ENCODE results near the gene GALNT16.

GALNT16 gene

DNA sequence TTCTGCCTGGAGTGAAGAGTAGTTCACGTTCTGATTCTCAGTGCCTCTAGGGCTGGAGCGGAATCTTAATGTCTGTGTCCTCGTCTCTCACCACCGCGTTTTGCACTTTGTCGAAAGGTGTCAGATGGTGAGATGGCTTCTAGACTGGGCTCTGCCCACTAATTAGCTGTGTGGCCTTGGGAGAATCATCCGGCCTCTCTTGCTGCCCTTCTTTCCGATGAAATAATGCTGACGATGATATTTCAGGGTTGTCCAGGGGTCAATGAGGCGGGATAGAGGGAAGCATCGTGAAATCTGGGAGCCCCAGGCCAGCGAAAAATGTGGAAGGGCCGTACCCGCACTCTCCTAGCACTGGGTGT is 811 bp upstream of the GALNT16 start:
- TF ChIP-seq SIN3A (IDR thresholded peaks at IDR 0.05; ENCODE audit: borderline replicate concordance, insufficient read depth, low read length) = no peak
- TF ChIP-seq FOXP2 (optimal IDR thresholded peaks at IDR 0.05; ENCODE audit: borderline replicate concordance, extremely low read depth, extremely low read length, insufficient read depth) = no peak
- no peak for TF ChIP-seq POLR2AphosphoS5 (IDR thresholded peaks at IDR 0.05; ENCODE audit: low read depth, low read length)
- TF ChIP-seq, protein P1, sequence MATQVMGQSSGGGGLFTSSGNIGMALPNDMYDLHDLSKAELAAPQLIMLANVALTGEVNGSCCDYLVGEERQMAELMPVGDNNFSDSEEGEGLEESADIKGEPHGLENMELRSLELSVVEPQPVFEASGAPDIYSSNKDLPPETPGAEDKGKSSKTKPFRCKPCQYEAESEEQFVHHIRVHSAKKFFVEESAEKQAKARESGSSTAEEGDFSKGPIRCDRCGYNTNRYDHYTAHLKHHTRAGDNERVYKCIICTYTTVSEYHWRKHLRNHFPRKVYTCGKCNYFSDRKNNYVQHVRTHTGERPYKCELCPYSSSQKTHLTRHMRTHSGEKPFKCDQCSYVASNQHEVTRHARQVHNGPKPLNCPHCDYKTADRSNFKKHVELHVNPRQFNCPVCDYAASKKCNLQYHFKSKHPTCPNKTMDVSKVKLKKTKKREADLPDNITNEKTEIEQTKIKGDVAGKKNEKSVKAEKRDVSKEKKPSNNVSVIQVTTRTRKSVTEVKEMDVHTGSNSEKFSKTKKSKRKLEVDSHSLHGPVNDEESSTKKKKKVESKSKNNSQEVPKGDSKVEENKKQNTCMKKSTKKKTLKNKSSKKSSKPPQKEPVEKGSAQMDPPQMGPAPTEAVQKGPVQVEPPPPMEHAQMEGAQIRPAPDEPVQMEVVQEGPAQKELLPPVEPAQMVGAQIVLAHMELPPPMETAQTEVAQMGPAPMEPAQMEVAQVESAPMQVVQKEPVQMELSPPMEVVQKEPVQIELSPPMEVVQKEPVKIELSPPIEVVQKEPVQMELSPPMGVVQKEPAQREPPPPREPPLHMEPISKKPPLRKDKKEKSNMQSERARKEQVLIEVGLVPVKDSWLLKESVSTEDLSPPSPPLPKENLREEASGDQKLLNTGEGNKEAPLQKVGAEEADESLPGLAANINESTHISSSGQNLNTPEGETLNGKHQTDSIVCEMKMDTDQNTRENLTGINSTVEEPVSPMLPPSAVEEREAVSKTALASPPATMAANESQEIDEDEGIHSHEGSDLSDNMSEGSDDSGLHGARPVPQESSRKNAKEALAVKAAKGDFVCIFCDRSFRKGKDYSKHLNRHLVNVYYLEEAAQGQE (IDR thresholded peaks at IDR 0.05; ENCODE audit: insufficient read depth in 1 of 2, low read depth in 2 of 2, low read length in 2 of 2) = no peak
- no peak for TF ChIP-seq TAF1 (IDR thresholded peaks at IDR 0.05; ENCODE audit: borderline replicate concordance, insufficient read depth, low read length)

DNA sequence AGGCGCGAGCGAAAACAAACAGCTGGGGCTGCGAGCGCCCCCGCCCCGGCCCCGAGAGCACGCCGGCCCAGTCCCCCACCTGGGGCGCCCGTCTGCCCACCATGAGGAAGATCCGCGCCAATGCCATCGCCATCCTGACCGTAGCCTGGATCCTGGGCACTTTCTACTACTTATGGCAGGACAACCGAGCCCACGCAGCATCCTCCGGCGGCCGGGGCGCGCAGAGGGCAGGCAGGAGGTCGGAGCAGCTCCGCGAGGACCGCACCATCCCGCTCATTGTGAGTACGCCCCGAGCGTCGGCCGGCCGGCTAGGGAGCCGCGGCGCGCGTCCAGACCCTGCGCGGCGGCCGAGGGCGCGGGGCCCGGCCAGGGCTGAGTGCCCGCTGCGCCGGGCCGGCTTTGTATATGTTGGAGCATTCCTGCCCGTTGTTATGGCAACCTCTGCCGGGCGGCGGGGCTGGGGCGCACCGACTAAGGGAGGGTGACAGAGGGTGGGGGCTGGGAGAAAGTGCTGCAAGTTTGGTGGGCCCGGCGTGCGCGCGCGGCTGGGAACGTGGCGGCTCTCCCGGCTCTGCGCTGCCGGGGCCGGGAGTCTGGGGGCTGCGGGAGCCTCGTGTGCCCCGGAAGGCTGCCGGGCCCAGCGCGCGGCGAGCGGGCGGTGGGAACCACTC is 367 bp downstream of the GALNT16 start:
- TF ChIP-seq TAF1 (IDR thresholded peaks at IDR 0.05; ENCODE audit: borderline replicate concordance, insufficient read depth, low read length) (no peak), POLR2AphosphoS5 (IDR thresholded peaks at IDR 0.05; ENCODE audit: low read depth, low read length) (no peak), FOXP2 (optimal IDR thresholded peaks at IDR 0.05; ENCODE audit: borderline replicate concordance, extremely low read depth, extremely low read length, insufficient read depth) (no peak), SIN3A (IDR thresholded peaks at IDR 0.05; ENCODE audit: borderline replicate concordance, insufficient read depth, low read length) (no peak)

DNA sequence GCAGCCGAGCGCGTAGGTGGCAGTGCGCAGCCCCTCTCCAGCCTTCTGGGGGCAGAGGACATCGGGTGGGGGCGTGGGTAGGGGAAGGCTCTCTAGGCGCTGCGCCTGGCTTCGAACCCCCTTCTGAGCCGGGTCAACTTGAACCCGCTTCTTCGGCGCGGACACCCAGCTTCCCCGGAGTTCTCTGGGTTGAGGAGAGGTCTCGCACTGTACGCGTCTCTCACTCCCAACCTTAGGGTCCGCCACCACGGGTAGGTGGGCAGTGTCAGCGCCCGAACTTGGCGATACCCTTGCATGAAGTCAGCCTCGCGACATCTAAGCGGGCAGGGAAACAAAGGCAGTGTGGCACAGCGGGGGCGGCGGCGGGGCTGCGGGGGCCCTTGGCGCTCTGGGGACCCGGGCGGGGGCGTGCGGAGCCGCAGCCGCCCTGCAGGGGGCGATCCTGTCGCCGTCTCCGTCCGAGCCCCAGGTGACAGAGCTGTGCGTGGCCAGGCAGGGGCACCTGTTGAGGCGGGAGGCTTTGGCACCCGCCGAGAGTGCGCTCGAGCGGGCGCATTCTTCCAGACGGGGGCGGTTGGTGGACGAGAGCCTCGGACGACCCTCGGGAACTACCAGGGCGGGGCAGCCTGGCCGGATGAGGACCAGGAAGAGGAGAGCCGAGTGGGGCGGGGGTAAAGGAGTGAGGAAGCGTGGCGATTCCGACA is 1.1 kb downstream of the GALNT16 start:
- no peak for TF ChIP-seq SIN3A (IDR thresholded peaks at IDR 0.05; ENCODE audit: borderline replicate concordance, insufficient read depth, low read length)
- no peak for TF ChIP-seq POLR2AphosphoS5 (IDR thresholded peaks at IDR 0.05; ENCODE audit: low read depth, low read length)

DNA sequence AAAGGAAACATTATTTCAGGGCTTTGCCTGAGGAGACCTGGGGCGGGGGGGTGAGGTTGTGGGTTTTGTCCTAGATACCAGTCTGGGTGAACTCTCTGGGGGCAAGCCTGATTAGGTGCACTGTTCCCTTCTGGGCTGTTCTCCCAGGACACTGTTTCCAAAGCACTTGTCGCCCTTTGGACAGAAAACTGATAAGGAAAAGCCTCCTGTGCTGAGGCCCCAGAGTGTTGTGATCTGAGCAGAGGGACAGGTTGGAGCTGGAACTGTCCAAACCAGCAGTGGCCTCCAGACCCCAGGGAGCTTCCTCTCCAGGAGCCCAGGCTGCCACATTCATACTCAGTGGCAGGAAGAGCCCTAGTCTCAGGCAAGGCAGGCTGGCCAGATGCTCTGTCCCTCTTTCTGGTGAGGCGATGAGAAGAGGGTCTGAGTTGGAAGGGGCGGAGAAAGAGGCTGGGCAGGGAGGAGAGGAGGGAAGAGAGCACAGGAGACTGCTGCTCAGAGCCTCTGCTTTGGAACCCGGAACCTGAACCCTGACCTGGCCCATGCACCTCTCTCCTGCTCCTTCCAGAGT is 1.9 kb downstream of the GALNT16 start:
- TF ChIP-seq FOXP2 (optimal IDR thresholded peaks at IDR 0.05; ENCODE audit: borderline replicate concordance, extremely low read depth, extremely low read length, insufficient read depth) = no peak
- TF ChIP-seq TAF1 (IDR thresholded peaks at IDR 0.05; ENCODE audit: borderline replicate concordance, insufficient read depth, low read length) = no peak
- no peak for TF ChIP-seq SIN3A (IDR thresholded peaks at IDR 0.05; ENCODE audit: borderline replicate concordance, insufficient read depth, low read length)
- TF ChIP-seq POLR2AphosphoS5 (IDR thresholded peaks at IDR 0.05; ENCODE audit: low read depth, low read length) = no peak
- TF ChIP-seq, protein P1 (IDR thresholded peaks at IDR 0.05; ENCODE audit: insufficient read depth in 1 of 2, low read depth in 2 of 2, low read length in 2 of 2) = no peak

DNA sequence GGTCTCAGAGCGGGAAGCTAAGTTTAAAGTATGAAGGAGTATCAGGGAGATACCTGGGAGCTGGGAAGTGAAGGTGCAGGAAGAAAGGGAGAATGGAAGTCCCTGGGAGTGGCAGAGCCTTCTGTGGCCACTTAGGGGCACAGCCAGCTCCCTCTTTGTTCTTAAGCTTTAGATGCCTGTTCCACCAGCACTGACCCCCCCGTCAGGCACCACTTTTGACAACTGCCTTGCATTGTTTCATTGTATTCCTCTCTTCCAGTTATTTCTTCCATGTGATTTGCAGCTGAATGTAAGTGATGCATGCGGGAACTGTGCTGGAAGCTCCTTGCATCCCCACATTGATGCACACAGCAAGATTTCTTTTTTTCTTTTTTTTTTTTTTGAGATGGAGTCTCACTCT is 2.6 kb downstream of the GALNT16 start:
- no peak for TF ChIP-seq SIN3A (IDR thresholded peaks at IDR 0.05; ENCODE audit: borderline replicate concordance, insufficient read depth, low read length)
- no peak for TF ChIP-seq POLR2AphosphoS5 (IDR thresholded peaks at IDR 0.05; ENCODE audit: low read depth, low read length)
- TF ChIP-seq TAF1 (IDR thresholded peaks at IDR 0.05; ENCODE audit: borderline replicate concordance, insufficient read depth, low read length) = no peak
- no peak for TF ChIP-seq FOXP2 (optimal IDR thresholded peaks at IDR 0.05; ENCODE audit: borderline replicate concordance, extremely low read depth, extremely low read length, insufficient read depth)
- TF ChIP-seq, protein P1 (IDR thresholded peaks at IDR 0.05; ENCODE audit: insufficient read depth in 1 of 2, low read depth in 2 of 2, low read length in 2 of 2) = no peak

DNA sequence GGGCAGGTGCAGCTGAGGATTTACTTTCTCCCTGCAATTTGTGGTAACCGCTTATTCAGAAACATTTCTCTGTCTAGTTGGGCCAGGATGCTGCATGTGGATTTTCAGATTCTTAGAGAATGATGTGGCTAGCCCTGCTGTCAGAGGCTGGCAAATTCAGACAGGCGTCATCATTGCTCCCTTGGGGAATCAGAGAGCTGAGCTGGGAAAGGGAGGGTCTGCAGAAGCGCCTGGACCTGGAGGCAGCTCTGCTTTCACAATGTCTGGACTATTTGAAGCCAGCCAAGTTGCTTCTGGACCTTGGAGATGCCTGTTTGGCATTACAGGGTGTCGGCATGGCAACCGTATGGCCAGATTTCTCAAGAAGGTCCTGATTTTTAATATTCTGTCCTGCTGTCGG is 3.4 kb downstream of the GALNT16 start:
- TF ChIP-seq FOXP2 (optimal IDR thresholded peaks at IDR 0.05; ENCODE audit: borderline replicate concordance, extremely low read depth, extremely low read length, insufficient read depth) (no peak), SIN3A (IDR thresholded peaks at IDR 0.05; ENCODE audit: borderline replicate concordance, insufficient read depth, low read length) (no peak), POLR2AphosphoS5 (IDR thresholded peaks at IDR 0.05; ENCODE audit: low read depth, low read length) (no peak), TAF1 (IDR thresholded peaks at IDR 0.05; ENCODE audit: borderline replicate concordance, insufficient read depth, low read length) (no peak)
- TF ChIP-seq, protein P1 (IDR thresholded peaks at IDR 0.05; ENCODE audit: insufficient read depth in 1 of 2, low read depth in 2 of 2, low read length in 2 of 2) = no peak

Measured in PFSK-1 (cell line).